ENCODE measurements around the gene TIMMDC1.

GRCh38 chr3:119551598-119551997, 53.3 kb downstream of the TIMMDC1 start:
- TF ChIP-seq SUZ12 (IDR thresholded peaks at IDR 0.05; ENCODE audit: extremely low read depth, insufficient read depth, insufficient read length): no peak
- no peak for TF ChIP-seq YY1 (IDR thresholded peaks at IDR 0.05; ENCODE audit: insufficient read depth, insufficient read length)

All from NT2/D1 (cell line).